HG03135 (cell line): ENCODE measurements around the gene ACTL6B.
"Not testable (repeated sequence)": the region's sequence is repeated elsewhere in the genome, so short reads cannot be mapped to it uniquely, and the experiment has no call there.

Experiments used
- ATAC-seq: cut with Tn5 transposase; IDR thresholded peaks from one replicate; pipeline ENCODE4 v1.9.1; 2021; ENCODE audit warnings: mild to moderate bottlenecking, moderate library complexity; ENCODE audit not compliant: unreplicated experiment

Gene ACTL6B

DNA sequence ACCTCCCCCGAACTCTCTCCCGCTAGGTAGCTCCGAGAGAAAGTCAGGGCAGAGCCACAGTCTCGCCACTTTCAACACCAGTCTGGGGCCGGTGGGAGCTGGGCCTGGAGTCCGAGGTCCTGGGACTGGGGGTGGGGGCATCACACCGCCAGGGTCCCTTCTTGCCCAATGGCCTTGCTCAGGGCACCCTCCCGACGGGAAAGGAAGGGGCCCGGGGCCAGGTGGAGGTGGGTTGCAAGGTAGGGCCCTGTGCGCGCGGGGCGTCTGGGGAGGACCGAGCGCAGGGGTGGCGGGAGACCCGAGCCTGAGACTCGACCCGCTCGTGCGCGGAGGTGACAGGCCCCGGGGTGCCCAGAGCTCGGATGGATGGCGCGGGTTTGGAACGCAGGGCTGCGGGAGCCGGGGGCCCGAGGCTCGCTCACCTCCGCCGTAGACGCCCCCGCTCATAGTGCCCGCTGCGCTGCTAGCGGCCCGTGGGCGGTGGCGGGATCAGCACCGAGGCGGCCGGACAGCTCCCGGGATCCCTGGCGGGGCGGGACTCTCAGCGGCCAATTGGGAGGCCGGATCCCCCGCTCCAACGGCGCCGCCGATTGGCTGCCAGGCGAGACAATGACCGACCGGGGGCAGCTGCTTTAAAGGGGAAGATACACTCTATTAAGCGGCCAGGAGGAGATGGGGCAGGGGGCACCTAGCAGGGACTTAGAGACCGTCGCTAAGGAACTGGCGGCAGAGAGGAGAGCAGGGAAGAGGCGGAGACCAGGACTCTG is at the start of gene ACTL6B:
ACTL6B (minus strand) TSS at position 541 of the 767 bp plus-strand sequence; CDS start at position 447, 94 bp downstream.
- ATAC-seq: no peak

DNA sequence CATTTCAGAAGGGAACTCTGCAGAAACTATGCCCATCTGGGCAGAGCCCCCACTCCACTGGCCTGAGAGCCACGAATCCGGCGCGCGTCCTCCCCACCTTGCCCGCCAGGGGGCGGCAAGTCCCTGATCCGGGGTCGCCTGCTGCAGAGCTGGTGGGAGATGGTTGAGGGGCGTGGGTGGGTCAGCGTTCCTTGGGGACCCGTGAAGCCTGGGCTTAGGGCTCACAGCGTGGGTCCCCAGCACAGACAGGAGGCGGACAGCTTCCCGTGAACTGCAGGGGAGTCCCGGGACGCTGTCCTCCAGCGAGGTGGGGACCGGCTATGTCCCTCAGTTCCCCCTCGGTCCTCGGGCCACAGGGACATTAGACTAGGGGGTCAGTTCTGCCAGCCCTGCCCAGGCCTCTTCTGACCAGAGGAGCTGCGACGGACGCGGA is 49.1 kb upstream of the ACTL6B start:
- ATAC-seq: peak; percentile 48

DNA sequence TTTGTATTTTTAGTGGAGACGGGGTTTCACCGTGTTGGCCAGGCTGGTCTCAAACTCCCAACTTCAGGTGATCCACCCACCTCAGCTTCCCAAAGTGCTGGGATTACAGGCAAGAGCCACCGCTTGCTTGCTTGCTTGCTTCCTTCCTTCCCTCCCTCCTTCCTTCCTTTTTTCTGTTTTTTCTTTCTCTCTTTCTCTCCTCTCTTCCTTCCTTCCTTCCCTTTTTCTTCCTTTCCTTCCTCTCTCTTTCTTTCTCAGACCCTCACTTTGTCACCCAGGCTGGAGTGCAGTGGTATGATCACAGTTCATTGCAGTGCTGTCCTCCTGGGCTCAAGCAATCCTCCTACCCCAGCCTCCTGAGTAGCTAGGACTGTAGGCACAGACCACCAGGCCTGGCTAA is 44.8 kb upstream of the ACTL6B start:
- ATAC-seq: not testable (repeated sequence)

DNA sequence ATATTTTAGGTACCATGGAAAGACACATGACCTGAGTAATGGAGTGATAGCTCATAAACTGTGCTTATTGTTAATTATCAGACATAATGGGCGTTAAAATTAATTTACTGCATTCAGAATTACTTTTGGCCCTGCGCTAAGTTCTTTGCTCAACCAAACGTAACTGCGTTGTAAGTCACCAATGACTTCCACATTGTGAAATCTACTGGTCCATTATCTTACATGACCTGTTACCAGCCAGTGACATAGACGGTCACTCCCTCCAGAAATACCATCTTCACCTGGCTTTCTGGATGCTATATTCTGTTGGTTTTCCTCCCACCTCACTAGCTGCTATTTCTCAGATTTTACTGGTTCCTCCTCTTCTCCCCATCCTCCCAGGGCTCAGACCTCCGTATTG is 42.8 kb upstream of the ACTL6B start:
- ATAC-seq: no peak

DNA sequence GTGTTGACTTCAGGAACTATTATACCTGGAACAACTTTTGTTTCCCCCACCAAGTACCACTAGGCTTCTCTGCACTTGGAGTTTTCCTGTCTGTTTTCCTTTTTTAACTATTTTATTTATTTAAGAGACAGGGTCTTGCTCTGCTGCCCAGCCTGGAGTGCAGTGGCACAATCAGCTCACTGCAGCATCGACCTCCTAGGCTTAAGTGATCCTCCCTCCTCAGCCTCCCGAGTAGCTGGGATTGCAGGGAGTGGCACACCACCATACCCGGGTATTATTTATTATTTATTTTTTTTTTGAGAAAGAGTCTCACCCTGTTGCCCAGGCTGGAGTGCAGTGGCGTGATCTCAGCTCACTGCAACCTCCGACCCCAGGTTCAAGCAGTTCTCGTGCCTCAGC is 39.9 kb upstream of the ACTL6B start:
- ATAC-seq: no peak

DNA sequence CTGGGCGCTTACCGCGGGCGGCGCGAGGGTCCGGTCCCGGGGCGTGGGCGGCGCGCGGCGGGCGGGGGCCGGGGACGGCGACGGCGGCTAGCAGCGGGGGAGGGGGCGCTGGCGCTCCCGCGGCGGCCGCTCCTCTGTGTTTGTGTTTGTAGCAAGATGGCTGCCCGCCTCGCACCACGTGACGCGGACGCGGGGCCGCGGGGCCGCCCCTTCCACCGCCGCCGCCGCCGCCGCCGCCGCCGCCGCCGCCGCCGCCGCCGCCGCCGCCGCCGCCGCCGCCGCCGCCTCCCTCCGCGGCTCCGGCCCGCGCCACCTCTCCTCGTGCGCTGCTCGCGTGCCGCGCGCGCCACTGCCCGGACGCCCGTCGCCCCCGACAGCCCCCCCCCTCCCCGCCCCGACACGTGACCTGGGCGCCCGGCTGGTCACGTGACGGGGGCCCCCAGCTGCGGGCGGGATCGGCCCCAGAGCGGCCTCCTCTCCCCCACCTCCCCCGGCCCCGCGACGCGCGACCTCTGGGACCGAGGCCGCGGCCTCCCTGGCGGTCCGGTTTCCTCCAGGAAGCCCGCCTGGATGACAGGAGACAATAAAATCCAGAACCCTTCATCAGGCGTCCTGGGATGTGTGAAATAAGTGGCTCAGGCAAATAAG is 38.0 kb upstream of the ACTL6B start, which contains the start of gene GIGYF1:
GIGYF1 (minus strand) TSS at position 153 of the 648 bp plus-strand sequence. CDS start 6,012 bp downstream, outside the sequence.
- ATAC-seq: peak; percentile 47

DNA sequence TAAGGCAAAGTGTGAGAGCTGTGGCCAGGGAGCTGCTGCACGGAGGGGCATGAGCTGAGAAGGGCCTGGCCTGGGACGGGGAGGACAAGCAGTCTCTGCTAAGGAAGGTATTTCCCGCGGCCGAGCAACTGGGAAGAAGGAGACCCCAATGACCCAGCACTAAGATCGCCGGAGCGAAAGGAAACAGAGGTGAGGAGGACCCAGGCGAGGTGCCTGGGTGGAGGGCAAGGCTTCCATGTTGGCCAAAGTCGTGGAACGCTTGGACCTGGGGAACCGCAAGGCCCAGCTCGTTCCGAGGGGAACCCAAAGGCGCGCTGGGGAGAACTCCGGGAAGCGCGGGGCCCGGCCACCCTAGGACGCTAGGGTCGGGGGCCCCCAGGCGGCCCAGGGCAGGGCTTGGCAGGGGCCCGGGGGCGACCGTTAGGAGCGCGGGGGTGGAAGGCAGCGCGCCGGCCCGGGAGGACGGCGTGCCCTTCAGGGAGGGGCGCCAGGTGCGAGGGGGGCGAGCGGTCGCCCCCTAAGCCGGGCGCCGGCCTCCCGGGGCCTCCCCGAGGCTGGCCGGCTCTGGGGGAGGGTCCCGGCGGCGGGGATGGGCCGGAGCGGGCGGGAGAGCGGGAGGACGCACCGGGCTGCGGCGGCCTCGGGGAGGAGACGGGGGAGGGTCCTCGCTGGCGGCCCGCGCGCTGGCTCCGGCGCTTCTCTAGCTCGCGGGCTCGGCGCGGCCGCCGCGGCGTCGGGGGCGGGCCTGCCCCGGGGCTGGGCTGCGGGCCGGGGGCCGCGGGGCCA is 37.3 kb upstream of the ACTL6B start:
- peak; percentile 14 for ATAC-seq

DNA sequence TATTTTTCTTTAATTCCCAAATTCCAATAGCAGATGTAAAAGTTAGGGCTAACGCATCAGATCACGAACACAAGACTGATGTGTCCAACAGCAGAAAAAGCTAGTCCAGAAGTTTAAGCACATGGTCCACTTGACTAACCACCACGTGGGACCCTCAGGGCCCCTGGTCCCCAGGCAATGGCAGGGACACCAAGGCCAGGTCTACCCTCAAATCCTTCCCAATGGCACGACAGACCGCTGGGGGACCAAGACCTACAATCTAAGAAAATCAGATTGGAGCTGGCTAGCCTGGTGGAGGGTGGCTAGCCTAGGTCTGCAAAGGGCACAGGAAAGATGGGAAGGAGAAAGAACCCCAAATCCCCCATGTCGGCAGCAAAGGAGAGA is 36.3 kb upstream of the ACTL6B start:
- no peak for ATAC-seq

DNA sequence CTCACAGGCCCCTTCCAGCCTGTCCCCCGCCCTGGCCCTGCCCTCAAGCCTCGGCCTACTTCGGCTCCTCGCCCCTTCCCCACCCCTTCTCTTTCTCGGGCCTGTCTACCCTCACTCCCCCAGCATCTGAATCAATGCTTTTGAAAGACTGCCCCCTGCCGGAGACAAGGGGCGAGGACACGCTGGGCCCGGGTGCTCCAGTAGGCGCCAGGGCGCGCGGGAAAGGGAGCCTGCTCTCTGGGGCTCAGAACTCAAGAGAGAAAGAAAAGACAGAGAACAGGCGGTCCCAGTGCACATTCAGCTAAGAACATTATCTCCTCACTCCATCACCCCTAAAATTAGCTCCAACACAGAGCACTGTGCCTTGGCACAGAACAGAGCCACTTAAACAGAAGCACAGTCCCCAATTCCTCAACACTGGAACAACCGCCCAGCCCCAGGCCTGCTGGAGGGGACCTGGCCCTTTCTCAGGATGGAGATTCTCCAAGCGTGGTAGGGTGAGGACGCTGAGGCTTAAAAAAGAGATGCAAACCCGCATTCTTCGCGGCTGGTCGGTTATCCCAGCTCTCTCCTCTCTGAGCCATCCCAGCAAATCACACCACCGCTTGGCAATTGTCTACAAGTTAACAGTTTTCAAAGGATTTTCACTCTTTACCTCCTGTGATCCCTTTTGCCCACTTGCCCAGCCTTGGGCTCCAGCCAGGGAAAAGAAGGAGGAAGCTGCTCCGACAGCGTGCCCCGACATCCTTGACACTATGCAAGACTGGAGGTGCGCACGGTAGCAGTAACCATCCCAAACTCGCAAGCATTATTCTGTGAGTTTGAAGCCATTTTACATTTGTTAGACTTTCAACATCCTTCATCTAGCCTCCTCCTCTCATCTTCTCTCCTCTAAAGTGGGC is 35.7 kb upstream of the ACTL6B start:
- ATAC-seq: peak; percentile 36

DNA sequence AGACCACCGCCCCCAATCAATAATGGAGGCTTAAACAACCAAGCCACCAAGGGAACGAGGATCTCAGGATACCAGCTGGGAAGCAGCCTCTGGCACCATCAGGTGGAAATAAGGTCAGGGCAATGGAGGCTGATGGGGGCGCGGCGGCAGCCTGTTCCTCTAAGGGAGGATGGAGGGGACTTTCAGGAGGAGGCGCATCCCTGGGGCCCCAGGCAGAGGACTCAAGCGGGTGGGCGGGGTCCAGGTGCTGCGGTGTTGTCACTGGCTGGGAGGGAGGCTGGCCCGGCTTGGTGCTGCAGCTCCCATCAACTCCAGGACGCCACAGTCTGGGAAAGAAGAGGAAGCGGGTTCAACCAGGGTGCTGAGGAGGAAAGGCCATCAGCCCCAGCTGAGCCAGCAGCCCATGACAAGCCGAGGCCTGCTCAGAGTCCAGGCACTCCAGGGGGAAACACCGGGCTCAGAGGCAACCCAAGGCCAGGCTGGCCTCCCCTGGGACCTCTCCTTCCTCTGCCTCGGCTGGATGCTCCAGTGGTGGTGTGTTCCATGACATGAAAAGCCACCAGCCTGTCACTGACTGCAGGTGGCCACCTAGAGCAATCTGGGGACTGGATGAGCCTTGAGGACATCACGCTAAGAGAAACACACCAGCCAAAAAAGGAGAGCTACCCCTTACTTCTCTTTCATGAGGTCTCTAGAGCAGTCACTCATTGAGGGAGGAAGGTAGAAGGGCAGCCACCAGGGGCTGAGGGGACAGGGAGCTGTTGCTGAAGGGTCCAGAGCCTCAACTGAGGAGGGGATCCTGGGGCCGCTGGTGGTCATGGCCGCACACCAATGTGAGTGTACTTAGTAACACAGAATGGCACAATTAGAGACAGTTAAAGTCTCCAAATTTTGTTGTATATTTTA is 33.2 kb upstream of the ACTL6B start:
- ATAC-seq: no peak

DNA sequence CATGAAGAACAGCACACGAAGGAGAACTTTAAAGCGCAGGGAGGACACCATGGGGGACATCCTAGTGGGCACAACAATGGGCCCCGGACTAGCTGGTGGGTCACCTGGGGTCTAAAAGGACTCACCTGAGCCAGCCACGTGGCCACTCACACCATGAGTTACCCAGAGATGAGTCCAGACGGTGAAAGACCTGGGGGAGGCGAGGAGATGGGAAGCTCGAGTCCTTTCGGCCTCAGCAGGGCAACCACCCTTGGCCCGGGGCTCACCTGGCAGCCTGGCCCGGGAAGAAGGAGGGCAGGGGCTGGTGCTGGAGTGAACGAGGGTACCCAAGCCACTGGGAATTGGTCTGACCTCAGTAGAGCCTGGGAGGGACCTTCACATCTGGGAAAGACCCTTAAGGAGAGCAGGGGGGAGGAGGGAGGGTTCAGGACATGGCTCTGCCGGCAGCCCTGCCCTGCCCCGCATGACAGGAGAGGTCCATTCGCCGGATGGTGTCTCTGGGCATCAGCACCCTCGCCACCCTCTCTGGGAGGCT is 32.1 kb upstream of the ACTL6B start:
- ATAC-seq: no peak

DNA sequence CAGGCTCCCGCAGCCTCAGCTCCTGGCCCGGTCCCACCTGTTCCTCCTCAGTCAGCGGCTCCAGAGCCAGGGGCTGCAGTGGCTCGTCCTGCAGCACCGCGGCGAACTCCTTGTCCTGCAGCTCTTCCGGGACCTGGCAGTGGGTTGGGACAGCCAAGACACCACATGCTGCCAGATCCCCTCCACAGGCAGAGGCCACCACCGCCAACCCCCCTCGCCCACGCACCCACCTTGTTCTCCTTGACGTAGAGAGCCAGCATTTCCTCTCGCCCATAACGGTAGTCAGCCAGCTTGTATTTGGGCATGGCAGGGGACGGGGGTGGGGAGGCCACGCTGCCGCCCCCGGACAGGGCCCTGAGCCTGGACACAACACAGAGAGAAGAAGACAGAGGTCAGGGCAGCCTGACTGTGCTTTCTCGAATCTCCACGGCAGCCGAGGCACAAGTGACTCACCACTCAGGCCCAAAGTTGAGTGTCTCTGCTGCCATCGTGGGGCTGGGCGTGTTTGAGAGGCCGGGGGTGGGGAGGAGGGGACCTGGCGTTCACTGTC is 31.6 kb upstream of the ACTL6B start:
- ATAC-seq: no peak

DNA sequence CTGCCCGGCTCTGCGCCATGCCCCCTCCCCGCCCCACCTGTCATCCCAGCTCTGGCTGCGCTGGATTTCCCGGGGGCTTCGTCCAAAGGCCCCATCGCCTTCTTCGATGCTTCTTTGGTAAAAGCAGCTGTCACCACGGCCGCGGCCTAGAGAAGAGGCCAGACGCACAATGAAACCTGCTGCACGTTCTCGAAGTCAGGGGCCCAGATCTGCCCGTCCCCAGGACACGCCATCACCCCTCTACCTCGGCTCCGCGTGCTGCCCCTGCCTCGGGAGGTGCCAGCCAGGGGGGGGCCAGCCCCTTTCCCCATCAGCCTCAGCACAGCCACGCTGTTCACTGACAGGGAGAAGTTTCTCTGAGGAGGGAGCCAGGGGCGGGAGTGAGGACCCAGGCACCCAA is 31.0 kb upstream of the ACTL6B start:
- ATAC-seq: no peak

DNA sequence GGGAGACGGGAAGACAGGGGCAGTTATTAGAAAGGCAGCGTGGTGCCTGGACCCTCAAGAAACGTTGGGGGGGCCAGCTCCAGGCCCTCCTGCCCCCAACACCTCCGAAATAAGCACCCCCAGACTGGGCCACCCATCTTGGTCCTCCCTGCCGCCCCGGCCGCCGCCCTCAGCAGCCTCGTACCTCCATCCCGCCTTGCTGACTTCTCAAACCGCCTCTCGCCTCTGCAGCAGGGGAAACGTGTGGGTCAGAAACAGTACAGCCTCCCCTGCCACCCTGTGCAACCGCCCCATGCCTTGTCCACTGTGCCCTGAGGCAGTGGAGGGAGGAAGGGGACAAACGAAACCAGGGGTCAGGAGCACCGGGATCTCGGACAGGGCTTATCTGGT is 30.6 kb upstream of the ACTL6B start:
- ATAC-seq: no peak

DNA sequence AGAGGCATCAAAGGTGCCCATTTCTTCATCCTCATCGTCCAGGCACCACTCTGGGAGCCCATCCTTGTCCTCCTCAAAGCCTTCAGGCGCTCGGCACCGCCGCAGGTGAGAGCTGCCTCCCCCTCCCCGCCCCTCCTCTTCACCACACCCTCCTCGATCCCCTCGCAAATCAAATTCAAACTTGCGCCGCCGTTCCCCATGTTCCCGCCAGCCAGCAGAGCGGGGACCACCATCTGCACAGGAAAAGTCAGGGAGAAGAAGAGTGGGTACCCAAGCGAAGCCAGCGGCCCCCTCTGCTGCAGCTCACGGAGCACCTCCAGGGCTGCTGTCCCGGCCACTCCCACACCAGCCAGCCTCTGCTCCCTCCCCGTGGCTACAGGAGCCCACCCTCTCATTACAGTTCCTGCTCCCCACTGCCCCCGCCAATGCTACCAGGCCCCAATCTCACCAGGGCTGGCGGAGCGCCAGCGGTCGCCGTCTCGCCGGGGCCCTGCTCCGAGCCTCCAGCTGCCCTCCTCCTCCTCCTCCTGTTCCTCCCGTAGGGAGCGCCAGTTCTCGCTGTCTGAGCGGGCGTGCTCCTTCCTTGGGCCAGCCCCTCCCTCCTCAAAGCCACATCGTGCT is 30.1 kb upstream of the ACTL6B start:
- no peak for ATAC-seq

DNA sequence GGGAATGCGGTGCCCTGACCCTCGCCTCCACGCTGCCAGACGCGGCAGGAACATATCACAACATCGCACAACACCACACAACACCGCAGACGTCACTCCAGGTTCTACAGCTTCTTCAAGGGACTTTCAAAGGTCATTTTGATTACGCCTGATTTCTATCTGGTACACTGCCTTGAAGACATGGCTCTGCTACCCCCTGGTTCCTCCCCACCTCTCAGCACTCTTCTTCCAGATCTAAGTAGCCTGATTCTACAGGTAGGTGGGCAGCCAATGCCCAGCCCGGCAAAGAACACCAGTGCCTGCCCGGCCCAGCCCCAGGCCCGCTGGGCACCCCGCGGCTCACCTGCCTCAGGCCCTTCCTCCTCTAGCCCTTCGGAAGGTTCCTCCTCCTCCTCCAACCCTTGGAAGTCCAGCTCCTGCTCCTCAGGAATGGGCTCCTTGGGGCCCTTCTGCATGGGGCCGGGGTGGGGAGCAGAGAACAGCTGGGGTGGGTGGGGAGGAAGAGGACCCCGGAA is 29.4 kb upstream of the ACTL6B start:
- ATAC-seq: no peak

DNA sequence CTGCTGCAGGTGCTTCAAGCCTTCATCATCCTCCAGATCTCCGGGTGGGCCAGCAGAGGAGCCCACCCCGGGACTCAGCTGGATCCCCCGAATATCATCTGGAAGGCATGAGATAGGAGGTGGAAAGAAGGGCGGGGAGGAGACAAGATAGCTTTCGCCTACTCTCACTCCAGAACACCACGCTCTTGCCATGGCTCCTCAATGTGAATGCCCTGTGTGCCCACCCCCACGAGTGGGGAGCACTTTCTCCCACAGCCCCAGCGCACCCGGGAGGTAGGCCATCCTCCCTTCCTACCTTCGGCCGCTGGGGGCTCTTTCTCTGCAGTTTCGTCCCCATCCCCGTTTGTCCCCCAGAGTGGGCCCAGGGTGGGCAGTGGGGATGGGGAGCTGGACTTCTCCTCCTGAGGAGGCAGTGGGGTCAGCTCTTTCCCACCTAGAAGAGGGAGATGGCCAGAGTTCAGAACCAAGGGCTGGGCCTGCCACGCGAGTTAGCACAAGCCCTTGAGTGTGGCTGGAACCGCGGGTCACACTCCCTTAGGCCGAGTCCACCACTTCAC is 28.9 kb upstream of the ACTL6B start:
- no peak for ATAC-seq

DNA sequence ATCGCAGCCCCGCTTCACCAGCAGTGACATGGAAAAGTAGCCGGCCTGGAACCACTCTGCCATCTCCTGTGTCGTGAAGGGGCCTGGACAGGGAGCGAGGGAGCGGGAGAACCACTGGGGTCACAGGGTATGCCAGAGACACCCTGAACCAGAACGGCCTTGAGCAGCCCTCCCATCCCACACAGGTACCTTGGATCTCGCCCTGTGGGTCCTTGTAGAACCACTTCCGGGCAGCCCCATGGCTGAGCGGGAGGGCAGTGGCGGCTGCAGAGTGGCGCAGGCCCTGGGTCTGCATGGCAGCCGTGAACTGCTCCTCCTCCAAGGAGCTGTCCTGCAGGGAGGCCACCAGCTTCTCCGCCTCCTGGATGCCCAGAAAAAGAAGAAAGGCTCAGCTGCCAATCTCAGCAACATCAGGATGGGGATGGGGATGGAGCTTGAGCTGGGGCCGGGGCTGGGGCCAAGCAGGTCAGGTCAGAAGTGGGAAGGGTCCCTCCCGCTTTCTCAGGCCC is 28.3 kb upstream of the ACTL6B start:
- ATAC-seq: no peak
